ENCODE data around the gene TMEM18. TPM values are rescaled to one million over a fixed set of nuclear protein-coding genes. Genes with fewer than 3 reads are reported as not detected.

Gene TMEM18
- total and polyA plus RNA-seq, 2 donors (not counting 1 experiment from before 2014, with no cell fraction given): 15.2 to 39.7 TPM

DNA sequence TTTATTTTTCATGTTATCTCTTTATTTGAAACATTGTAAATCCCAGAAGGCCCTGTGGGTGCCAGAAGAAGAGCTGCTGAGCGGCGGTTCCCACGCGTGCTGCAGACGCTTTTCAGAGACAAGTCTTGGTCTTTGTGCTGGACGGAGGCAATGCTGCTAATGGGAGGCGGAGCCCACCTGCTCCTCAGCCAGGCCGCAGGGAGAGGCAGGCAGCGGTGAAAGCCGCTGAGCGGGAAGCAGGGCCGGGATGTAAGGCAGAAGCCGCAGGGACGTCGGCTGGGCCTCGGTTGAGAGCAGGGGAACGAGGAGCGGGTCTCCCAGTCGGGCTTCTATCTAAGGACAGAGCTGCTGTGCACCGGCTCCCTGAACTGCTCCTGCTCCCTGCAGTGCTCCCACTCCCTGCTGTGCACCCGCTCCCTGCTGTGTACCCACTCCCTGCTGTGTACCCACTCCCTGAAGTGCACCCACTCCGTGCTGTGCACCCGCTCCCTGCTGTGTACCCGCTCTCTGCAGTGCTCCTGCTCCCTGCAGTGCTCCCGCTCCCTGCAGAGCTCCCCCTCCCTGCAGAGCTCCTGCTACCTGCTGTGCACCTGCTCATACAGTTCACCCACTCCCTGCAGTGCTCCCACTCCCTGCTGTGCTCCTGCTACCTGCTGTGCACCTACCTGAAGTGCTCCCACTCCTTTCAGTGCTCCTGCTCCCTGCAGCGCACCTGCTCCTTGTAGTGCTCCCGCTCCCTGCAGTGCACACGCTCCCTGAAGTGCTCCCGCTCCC is 16.4 kb downstream of the TMEM18 start:
- H4K20me1 ChIP-seq (ENCODE audit: control insufficient read depth, extremely low read depth, insufficient read depth, low read length): no peaks in the 10 kb centered on the region
- peaks cover 2% of the 10 kb centered on the region for H3K27me3 ChIP-seq (ENCODE audit: control insufficient read depth, insufficient read depth, low read length)
- H3K4me2 ChIP-seq (ENCODE audit: extremely low read depth, insufficient read depth, low read length): no peak overlapping the region
- H3K36me3 ChIP-seq (ENCODE audit: control insufficient read depth, insufficient read depth, low read length): no peaks in the 10 kb centered on the region
- no peak overlapping the region for H3K27ac ChIP-seq (ENCODE audit: insufficient read depth, low read length)
- DNase-seq (ENCODE audit: low read depth in 2 of 2): no peak
- H3K4me3 ChIP-seq (replicated peaks in 1 of 4; ENCODE audit: control extremely low read depth in 1 of 4, insufficient read depth in 1 of 4, low read depth in 3 of 4, low read length in 4 of 4): no peak overlapping the region
- no peak overlapping the region for H3K9ac ChIP-seq (ENCODE audit: insufficient read depth, low read length)
- TF ChIP-seq CTCF (conservative IDR thresholded peaks at IDR 0.05 in 1 of 2, IDR thresholded peaks at IDR 0.05 in 1 of 2; ENCODE audit: low read depth in 1 of 2, low read length in 2 of 2) (no peak), EZH2 (IDR thresholded peaks at IDR 0.05; ENCODE audit: low read length, missing control alignments) (no peak)
- no peak overlapping the region for H2AFZ ChIP-seq (ENCODE audit: low read length)
- no peaks in the 10 kb centered on the region for H3K9me3 ChIP-seq (ENCODE audit: control insufficient read depth, insufficient read depth, low read depth, low read length)
- no peaks in the 10 kb centered on the region for H3K79me2 ChIP-seq (ENCODE audit: control insufficient read depth, insufficient read depth, low read length)
- H3K4me1 ChIP-seq (ENCODE audit: control insufficient read depth, extremely low read depth, insufficient read depth, low read length): no peaks in the 10 kb centered on the region

- no peaks in the 10 kb centered on the region for H3K4me1 ChIP-seq (ENCODE audit: control insufficient read depth, extremely low read depth, insufficient read depth, low read length)
- H3K9ac ChIP-seq (ENCODE audit: insufficient read depth, low read length): no peak overlapping the region
- TF ChIP-seq EZH2 (IDR thresholded peaks at IDR 0.05; ENCODE audit: low read length, missing control alignments): no peak
- no peak for TF ChIP-seq CTCF (conservative IDR thresholded peaks at IDR 0.05 in 1 of 2, IDR thresholded peaks at IDR 0.05 in 1 of 2; ENCODE audit: low read depth in 1 of 2, low read length in 2 of 2)
- H3K36me3 ChIP-seq (ENCODE audit: control insufficient read depth, insufficient read depth, low read length): no peaks in the 10 kb centered on the region
- H3K4me2 ChIP-seq (ENCODE audit: extremely low read depth, insufficient read depth, low read length): no peak overlapping the region
- no peaks in the 10 kb centered on the region for H3K9me3 ChIP-seq (ENCODE audit: control insufficient read depth, insufficient read depth, low read depth, low read length)
- no peak overlapping the region for H2AFZ ChIP-seq (ENCODE audit: low read length)
- H3K79me2 ChIP-seq (ENCODE audit: control insufficient read depth, insufficient read depth, low read length): no peaks in the 10 kb centered on the region
- H4K20me1 ChIP-seq (ENCODE audit: control insufficient read depth, extremely low read depth, insufficient read depth, low read length): no peaks in the 10 kb centered on the region
- H3K27ac ChIP-seq (ENCODE audit: insufficient read depth, low read length): no peak overlapping the region
- no peak for DNase-seq (ENCODE audit: low read depth in 2 of 2)
- H3K4me3 ChIP-seq (replicated peaks in 1 of 4; ENCODE audit: control extremely low read depth in 1 of 4, insufficient read depth in 1 of 4, low read depth in 3 of 4, low read length in 4 of 4): no peak overlapping the region
- peaks cover 2% of the 10 kb centered on the region for H3K27me3 ChIP-seq (ENCODE audit: control insufficient read depth, insufficient read depth, low read length)
Observed at GRCh38 chr2:660029-660428, 17.2 kb downstream of the TMEM18 start.

DNA sequence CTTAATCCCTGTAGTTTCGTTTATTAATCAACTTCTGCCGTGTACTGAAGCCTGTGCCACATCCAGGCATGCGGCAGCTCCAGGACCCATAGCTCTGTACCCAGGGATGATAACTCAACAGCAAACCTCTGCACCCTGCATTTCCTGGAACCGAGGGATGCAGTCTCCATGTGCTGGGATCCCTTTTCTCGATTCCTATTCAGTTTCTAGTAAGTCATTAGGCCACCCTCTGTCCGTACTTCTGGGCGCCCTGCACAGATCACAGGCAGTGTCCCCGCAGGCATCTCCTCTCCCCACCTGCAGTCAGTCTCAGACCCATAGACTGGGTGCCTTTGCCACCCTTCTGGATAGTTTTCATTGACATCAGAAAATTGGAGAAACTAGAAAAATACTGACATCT is 18.8 kb downstream of the TMEM18 start:
- DNase-seq (ENCODE audit: low read depth in 2 of 2): no peak
- Histone ChIP-seq H3K9me3 (ENCODE audit: control insufficient read depth, insufficient read depth, low read depth, low read length) (no peaks in the 10 kb centered on the region), H2AFZ (ENCODE audit: low read length) (no peak overlapping the region), H3K4me1 (ENCODE audit: control insufficient read depth, extremely low read depth, insufficient read depth, low read length) (no peaks in the 10 kb centered on the region), H4K20me1 (ENCODE audit: control insufficient read depth, extremely low read depth, insufficient read depth, low read length) (no peaks in the 10 kb centered on the region), H3K27me3 (ENCODE audit: control insufficient read depth, insufficient read depth, low read length) (peaks cover 2% of the 10 kb centered on the region), H3K79me2 (ENCODE audit: control insufficient read depth, insufficient read depth, low read length) (no peaks in the 10 kb centered on the region), H3K27ac (ENCODE audit: insufficient read depth, low read length) (no peak overlapping the region), H3K4me3 (replicated peaks in 1 of 4; ENCODE audit: control extremely low read depth in 1 of 4, insufficient read depth in 1 of 4, low read depth in 3 of 4, low read length in 4 of 4) (no peak overlapping the region), H3K9ac (ENCODE audit: insufficient read depth, low read length) (no peak overlapping the region), H3K4me2 (ENCODE audit: extremely low read depth, insufficient read depth, low read length) (no peak overlapping the region), H3K36me3 (ENCODE audit: control insufficient read depth, insufficient read depth, low read length) (no peaks in the 10 kb centered on the region)
- TF ChIP-seq CTCF (conservative IDR thresholded peaks at IDR 0.05 in 1 of 2, IDR thresholded peaks at IDR 0.05 in 1 of 2; ENCODE audit: low read depth in 1 of 2, low read length in 2 of 2) (no peak), EZH2 (IDR thresholded peaks at IDR 0.05; ENCODE audit: low read length, missing control alignments) (no peak)

Measured in fibroblast of lung (primary cell).